Mesenteric fat pad (tissue), 1 donor: Measurements from ENCODE around the gene BCL11A. TPM values are rescaled to one million over a fixed set of nuclear protein-coding genes. Genes with fewer than 3 reads are reported as not detected.

Source experiments
- DNase-seq: peaks from one replicate; pipeline ENCODE4 v3.0.0-alpha.2; 2020; ENCODE audit warnings: low spot score
- total RNA-seq: library from RNA; stranded (reverse); fragmentation: NEBNext Ultra II Directional; extraction: Animal tissue kit (Norgen Biotek cat#: 25700); gene quantifications from one replicate; pipeline ENCODE4 v1.2.1, GENCODE V29; 2021
- donor health status: DM: yes; HTN: yes; CAD: no.

Gene BCL11A
- total RNA-seq, 1 donor from 2014 or later, result 0.64 TPM

DNA sequence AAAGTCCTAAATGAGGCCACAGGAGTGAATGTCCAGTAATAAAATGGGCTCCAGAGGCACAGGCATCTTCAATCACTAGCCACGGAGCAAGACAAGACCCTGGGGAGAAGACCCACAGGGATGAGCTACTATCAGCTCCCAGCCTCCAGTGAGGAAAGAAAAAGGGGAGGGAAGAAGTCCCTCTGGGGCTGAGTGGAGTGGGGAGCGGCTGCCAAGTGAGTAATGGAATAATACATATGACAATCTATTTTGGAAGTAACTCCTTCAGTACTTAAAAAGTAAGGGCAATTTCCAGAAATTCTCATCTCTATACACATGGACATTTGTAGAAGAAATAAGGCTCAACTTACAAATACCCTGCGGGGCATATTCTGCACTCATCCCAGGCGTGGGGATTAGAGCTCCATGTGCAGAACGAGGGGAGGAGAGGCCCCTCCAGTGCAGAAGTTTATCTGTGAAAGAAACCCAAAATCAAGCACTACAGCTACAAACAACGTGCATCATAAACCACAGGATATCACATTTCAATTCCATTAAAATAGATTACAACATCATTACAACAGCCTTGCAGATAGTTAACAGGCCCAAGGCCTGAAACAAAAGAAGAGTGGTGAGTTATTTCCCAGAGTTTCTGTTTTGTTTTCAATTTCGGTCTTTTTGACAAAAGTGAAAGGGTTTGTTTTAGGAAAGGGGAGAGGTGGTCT lies 84.9 kb downstream of the BCL11A start:
- DNase-seq, result no peak

DNA sequence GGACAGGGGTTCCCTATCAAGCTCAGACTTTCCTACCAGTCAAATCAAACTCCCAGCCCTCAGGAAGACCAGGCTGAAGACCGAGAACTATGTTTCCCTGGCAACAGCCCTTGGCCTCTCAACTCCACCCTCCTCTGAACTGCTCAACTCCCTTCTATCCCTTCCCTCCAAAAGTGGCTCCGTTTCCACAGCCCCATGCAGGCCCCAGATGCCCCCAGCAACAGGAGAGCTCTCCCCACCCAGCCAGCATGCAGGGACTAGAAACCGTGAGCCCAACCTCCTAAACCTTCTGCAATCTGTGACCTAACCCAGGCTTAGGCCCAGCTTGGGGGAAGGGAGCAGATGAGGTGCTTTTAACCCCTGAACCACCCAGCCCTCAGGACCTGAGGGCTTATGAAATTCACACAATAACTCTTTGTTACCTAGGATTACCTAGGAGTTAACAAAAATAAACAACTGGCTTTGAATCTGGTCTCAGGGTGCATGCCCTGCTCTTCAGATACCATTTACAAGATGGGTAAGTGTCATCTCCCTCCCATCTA lies 87.2 kb downstream of the BCL11A start:
- no peak for DNase-seq

DNA sequence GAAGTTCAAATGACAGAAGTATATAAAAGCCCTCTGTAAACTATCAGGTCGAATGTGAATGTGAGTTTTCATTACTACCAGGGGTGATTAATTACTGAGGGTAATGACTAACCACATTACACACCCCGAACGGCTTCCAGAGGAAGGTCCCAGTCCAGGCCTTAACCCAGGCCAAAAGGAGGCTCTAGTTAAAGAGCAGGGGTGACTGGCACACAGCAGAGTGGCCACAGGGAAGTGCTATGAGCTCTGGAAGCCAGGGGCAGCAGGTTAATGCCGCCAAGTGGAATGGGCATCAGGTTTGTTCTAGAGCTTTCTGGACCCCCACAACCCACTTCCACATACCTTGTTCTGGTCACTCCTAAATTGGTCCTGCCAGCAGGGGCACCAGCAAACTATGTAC lies 87.7 kb downstream of the BCL11A start:
- DNase-seq, result no peak

GRCh38 chr2:60463249-60463648 lies 90.2 kb downstream of the BCL11A start:
- DNase-seq, result no peak

DNA sequence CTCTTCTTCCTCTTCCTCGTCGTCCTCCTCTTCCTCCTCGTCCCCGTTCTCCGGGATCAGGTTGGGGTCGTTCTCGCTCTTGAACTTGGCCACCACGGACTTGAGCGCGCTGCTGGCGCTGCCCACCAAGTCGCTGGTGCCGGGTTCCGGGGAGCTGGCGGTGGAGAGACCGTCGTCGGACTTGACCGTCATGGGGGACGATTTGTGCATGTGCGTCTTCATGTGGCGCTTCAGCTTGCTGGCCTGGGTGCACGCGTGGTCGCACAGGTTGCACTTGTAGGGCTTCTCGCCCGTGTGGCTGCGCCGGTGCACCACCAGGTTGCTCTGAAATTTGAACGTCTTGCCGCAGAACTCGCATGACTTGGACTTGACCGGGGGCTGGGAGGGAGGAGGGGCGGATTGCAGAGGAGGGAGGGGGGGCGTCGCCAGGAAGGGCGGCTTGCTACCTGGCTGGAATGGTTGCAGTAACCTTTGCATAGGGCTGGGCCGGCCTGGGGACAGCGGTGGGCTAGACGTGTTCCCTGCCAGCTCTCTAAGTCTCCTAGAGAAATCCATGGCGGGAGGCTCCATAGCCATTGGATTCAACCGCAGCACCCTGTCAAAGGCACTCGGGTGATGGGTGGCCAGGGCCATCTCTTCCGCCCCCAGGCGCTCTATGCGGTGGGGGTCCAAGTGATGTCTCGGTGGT lies 91.9 kb downstream of the BCL11A start:
- no peak for DNase-seq

- DNase-seq, result no peak
Measured at GRCh38 chr2:60460577-60461420, 92.7 kb downstream of the BCL11A start.

GRCh38 chr2:60459851-60460250 lies 93.6 kb downstream of the BCL11A start:
- no peak for DNase-seq

GRCh38 chr2:60456115-60456770 lies 97.2 kb downstream of the BCL11A start:
- no peak for DNase-seq

GRCh38 chr2:60453872-60454271 lies 99.6 kb downstream of the BCL11A start:
- no peak for DNase-seq

GRCh38 chr2:60453301-60453700 lies 100.2 kb downstream of the BCL11A start:
- DNase-seq, result no peak

- no peak for DNase-seq
Measured at GRCh38 chr2:60450488-60450887, 103.0 kb downstream of the BCL11A start.

GRCh38 chr2:60447943-60448342 lies 105.5 kb downstream of the BCL11A start:
- no peak for DNase-seq

GRCh38 chr2:60446413-60447267 lies 106.8 kb downstream of the BCL11A start:
- no peak for DNase-seq

GRCh38 chr2:60445684-60446179 lies 107.7 kb downstream of the BCL11A start:
- DNase-seq, result no peak

- no peak for DNase-seq
Measured at GRCh38 chr2:60442608-60443007, 110.8 kb downstream of the BCL11A start.

DNA sequence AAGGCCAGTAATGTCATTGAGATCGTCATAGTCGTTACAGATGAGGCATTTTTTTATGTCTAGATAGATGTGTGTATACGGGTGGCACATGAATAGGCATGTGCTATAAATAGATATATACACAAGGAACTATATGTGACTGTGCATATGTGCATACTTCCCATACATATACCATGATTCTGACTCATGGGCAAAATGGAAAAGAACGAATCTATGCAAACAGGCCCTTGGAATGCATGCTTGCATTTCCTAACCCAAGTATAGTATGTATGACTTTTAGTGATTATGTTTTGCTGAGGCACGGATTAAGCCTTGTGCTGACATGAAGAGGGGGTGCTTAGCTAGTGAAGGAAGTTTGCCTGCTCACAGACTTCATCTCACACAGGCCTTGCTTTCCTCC lies 111.7 kb downstream of the BCL11A start:
- no peak for DNase-seq

DNA sequence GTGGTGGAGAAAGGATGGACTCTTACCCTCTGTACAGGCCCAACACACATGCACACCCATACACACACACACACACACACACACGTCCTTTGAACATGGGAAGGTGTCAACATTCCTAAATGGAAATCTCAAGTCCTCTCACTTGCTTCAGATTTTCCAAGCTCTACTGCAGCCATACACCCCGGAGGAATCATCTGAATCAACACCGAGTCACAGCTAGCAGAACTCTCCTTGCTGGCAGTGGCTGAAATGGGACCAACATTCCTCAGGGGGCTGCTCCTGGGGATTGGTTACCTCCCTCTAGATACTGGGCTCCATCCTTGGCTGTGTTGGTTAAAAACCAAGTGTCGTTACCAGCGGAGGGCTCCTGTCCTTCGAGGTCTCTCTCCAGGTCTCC lies 112.7 kb downstream of the BCL11A start:
- no peak for DNase-seq

DNA sequence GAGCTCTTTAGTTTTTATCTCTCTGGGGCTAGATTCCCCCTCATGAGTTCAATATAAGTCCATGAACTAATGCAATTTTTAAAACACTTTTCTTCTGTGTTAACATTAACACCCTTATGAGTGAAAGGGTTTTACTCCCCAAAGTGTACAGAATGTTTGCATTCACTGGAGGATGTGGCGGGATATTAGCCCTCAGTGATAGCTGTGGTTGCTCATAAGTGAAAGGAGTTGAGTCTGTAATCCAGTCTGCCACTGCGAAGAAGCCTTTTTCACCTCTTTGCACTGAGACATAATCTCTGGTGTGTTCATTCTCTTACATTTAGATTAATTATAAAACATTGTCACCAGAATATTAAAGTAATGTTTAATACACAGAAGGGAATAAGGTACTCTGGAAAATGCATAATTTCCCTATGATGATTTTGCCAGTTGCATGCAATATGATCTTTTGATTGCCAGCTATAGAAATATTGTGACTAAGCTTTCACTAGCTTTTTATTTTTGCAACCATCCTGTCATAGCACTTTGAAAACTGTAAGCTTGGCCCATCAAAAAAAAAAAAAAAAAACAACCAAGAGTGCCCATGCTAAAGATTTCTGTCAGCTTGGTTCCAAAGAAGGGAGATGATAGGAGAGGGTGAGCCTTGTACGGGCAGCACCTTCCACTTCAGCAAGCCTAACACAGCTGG lies 113.2 kb downstream of the BCL11A start:
- DNase-seq, result no peak

- DNase-seq, result no peak
Measured at GRCh38 chr2:60439219-60439974, 114.1 kb downstream of the BCL11A start.
